Fibroblast of pulmonary artery (primary cell): Measurements from ENCODE around the gene ATP2B2.

ENCODE experiments used
- DNase-seq: peaks from one replicate; pipeline ENCODE4 v3.0.0-alpha.2; 2010; ENCODE audit warnings: low read depth
- H3K4me3 ChIP-seq: replicated peaks from 2 replicates; pipeline ENCODE4 v1.5.1; 2011; ENCODE audit warnings: low read depth, mild to moderate bottlenecking, control low read depth, low read length, moderate library complexity
- CTCF ChIP-seq: IDR thresholded peaks from 2 replicates; pipeline ENCODE4 v1.5.1; 2011; ENCODE audit warnings: mild to moderate bottlenecking, control low read depth, low read length, inconsistent platforms; ENCODE audit errors: missing control alignments

Gene ATP2B2

GRCh38 chr3:10530241-10530640 lies 24.9 kb upstream of the ATP2B2 start:
- no peak overlapping the region for H3K4me3 ChIP-seq
- TF ChIP-seq CTCF, result no peak
- no peak for DNase-seq

- no peak overlapping the region for H3K4me3 ChIP-seq
- TF ChIP-seq CTCF, result no peak
- DNase-seq, result no peak
Observed at GRCh38 chr3:10529809-10530208, 24.4 kb upstream of the ATP2B2 start.

GRCh38 chr3:10528046-10528445 lies 22.7 kb upstream of the ATP2B2 start:
- no peak overlapping the region for H3K4me3 ChIP-seq
- no peak for DNase-seq
- TF ChIP-seq CTCF, result no peak

- DNase-seq, result no peak
- no peak for TF ChIP-seq CTCF
- no peak overlapping the region for H3K4me3 ChIP-seq
Observed at GRCh38 chr3:10527295-10528001, 22.1 kb upstream of the ATP2B2 start.

- no peak overlapping the region for H3K4me3 ChIP-seq
- DNase-seq, result no peak
- TF ChIP-seq CTCF, result no peak
Observed at GRCh38 chr3:10526366-10526765, 21.0 kb upstream of the ATP2B2 start.

- DNase-seq, result no peak
- no peak for TF ChIP-seq CTCF
- no peak overlapping the region for H3K4me3 ChIP-seq
Observed at GRCh38 chr3:10524799-10525301, 19.5 kb upstream of the ATP2B2 start.

- no peak for DNase-seq
- no peak for TF ChIP-seq CTCF
Observed at GRCh38 chr3:10524270-10524669, 18.9 kb upstream of the ATP2B2 start.

More at GRCh38 chr3:10524270-10524669, 18.9 kb upstream of the ATP2B2 start:
- no peak overlapping the region for H3K4me3 ChIP-seq
